Panc1 (cell line): ENCODE results near the gene PPP2R5A. TPM values are rescaled to one million over a fixed set of nuclear protein-coding genes. Genes with fewer than 3 reads are reported as not detected.

Source experiments
- ATAC-seq: fragments of 200-7000 bp; cut with Tn5 transposase; 2 replicates; pipeline ENCODE4 v1.9.1; 2020; ENCODE audit warnings: mild to moderate bottlenecking, moderate library complexity
- BruUV-seq: library from RNA; stranded (reverse); fragments of 400-500 nt; replicated peaks from 2 replicates; lab custom pipeline; 2021; lab: Mats Ljungman, UMichigan
- CTCF ChIA-PET: fragments of 300-600 bp; sonication (Branson Sonifier 250); formaldehyde crosslinking; loops from one replicate; lab custom pipeline; 2022; ENCODE audit warnings: antibody characterized with exemption; lab: Charles Lee
- POLR2A ChIA-PET: fragments of 300-600 bp; sonication (Branson Sonifier 250); formaldehyde crosslinking; loops from one replicate; lab custom pipeline; 2022; ENCODE audit warnings: antibody characterized with exemption; lab: Charles Lee
- DNase-seq: peaks from one replicate; pipeline ENCODE4 v3.0.0-alpha.2; 2010; ENCODE audit warnings: low read depth, low spot score
- H3K27ac ChIP-seq: 2 replicates; pipeline ENCODE4 v1.5.1; 2011; ENCODE audit warnings: mild to moderate bottlenecking, low read length, inconsistent platforms
- H3K27me3 ChIP-seq: fragments of 200-500 bp; sonication (Bioruptor generic); 2 replicates; pipeline ENCODE4 v1.6.0; 2014; ENCODE audit warnings: low read length, inconsistent platforms; ENCODE audit not compliant: control insufficient read depth, insufficient read depth
- H3K36me3 ChIP-seq: fragments of 200-500 bp; sonication (Bioruptor generic); 2 replicates; pipeline ENCODE4 v1.5.1; 2014; ENCODE audit warnings: inconsistent platforms, mild to moderate bottlenecking, low read length, moderate library complexity; ENCODE audit not compliant: control insufficient read depth, insufficient read depth
- H3K4me1 ChIP-seq: 2 replicates; pipeline ENCODE4 v1.5.1; 2011; ENCODE audit warnings: inconsistent platforms, mild to moderate bottlenecking, low read length, moderate library complexity; ENCODE audit not compliant: control insufficient read depth, insufficient read depth
- H3K4me3 ChIP-seq, 2 experiments: 2 replicates each; pipeline ENCODE4 v1.5.1; 2011 to 2012; ENCODE audit warnings: low read depth in 2 of 2, low read length in 2 of 2, mild to moderate bottlenecking in 2 of 2, inconsistent platforms in 1 of 2, moderate library complexity in 1 of 2
- H3K9me3 ChIP-seq: fragments of 200-500 bp; sonication (Bioruptor generic); 2 replicates; pipeline ENCODE4 v1.5.1; 2014; ENCODE audit warnings: low read depth, mild to moderate bottlenecking, inconsistent platforms, low read length, moderate library complexity; ENCODE audit not compliant: control insufficient read depth, insufficient read depth
- CTCF ChIP-seq: fragments of 450-650 bp; IDR thresholded peaks from 2 replicates; pipeline ENCODE4 v1.5.1; 2017; ENCODE audit warnings: mild to moderate bottlenecking
- POLR2AphosphoS5 ChIP-seq: IDR thresholded peaks from 2 replicates; pipeline ENCODE4 v1.6.1; 2012; ENCODE audit warnings: mild to moderate bottlenecking, low read depth, low read length, moderate library complexity
- REST ChIP-seq, 2 experiments: IDR thresholded peaks; 2 replicates each; pipeline ENCODE4 v1.6.1; 2011 to 2012; ENCODE audit warnings: low read depth in 2 of 2, control low read depth in 1 of 2, low read length in 1 of 2, mild to moderate bottlenecking in 1 of 2, moderate library complexity in 1 of 2; ENCODE audit not compliant: insufficient read depth in 1 of 2
- SIN3A ChIP-seq: IDR thresholded peaks from 2 replicates; pipeline ENCODE4 v1.6.1; 2012; ENCODE audit warnings: low read depth, mild to moderate bottlenecking, low read length, moderate library complexity, borderline replicate concordance; ENCODE audit not compliant: insufficient read depth
- TCF7L2 ChIP-seq: IDR thresholded peaks from 2 replicates; pipeline ENCODE4 v1.6.1; 2011; ENCODE audit warnings: mild to moderate bottlenecking, low read depth, low read length, inconsistent platforms
- in situ Hi-C: cut with HindIII; loops from 2 replicates; pipeline ENCODE4 v1.10.0; 2016; ENCODE audit warnings: low sequenced_read_pairs, low pct_unique_long_range_greater_than_20kb
- intact Hi-C: fragments of 100-400 bp; cut with micrococcal nuclease; formaldehyde crosslinking; loops from one replicate; pipeline ENCODE4 v1.10.0; 2022; ENCODE audit not compliant: unreplicated experiment
- total RNA-seq: library from RNA; stranded (reverse); gene quantifications from one replicate; pipeline ENCODE4 v1.2.1, GENCODE V29; 2021; ENCODE audit not compliant: unreplicated experiment

PPP2R5A gene
- total RNA-seq, 1 experiment from 2014 or later = 44.3 TPM

GRCh38 chr1:212402666-212403321 lies 117.6 kb downstream of the PPP2R5A start:
- no peaks in the 10 kb centered on the region for H3K4me1 ChIP-seq
- ATAC-seq = no peak

GRCh38 chr1:212410231-212410820 lies 125.1 kb downstream of the PPP2R5A start:
- DNase-seq = no peak
- intact Hi-C loops = no loop called here
- Histone ChIP-seq H3K4me3 (no peak overlapping the region), H3K27me3 (no peaks in the 10 kb centered on the region), H3K9me3 (no peaks in the 10 kb centered on the region), H3K4me1 (peaks cover 11% of the 10 kb centered on the region), H3K36me3 (no peaks in the 10 kb centered on the region; the same call in 1 of the 2 replicates), H3K27ac (no peak overlapping the region)
- in situ Hi-C loops = no loop called here
- ATAC-seq = no peak
- CTCF ChIA-PET = interaction anchor here (0.6 kb wide), 1 partner anchor 198 kb away, joined by 5 read pairs; no protein-coding TSS in a partner anchor
- BruUV-seq = no TSS peak
- POLR2A ChIA-PET = interaction anchor here (0.5 kb wide), 1 partner anchor 42 kb away, joined by 3 read pairs; no protein-coding TSS in a partner anchor
- TF ChIP-seq REST (IDR thresholded peaks at IDR 0.05; ENCODE audit: insufficient read depth in 1 of 2, low read depth in 2 of 2, low read length in 1 of 2) (no peak), CTCF (no peak), SIN3A (no peak), TCF7L2 (no peak)

More at GRCh38 chr1:212402666-212403321, 117.6 kb downstream of the PPP2R5A start:
- in situ Hi-C loops = no loop called here
- CTCF ChIA-PET = no interaction called here
- Histone ChIP-seq H3K27ac (no peak overlapping the region), H3K36me3 (no peaks in the 10 kb centered on the region), H3K27me3 (no peaks in the 10 kb centered on the region), H3K4me3 (no peak overlapping the region), H3K9me3 (peaks cover 3% of the 10 kb centered on the region; the same call in 1 of the 2 replicates)
- intact Hi-C loops = no loop called here
- no TSS peak for BruUV-seq
- POLR2A ChIA-PET = no interaction called here
- no peak for TF ChIP-seq TCF7L2
- no peak for TF ChIP-seq POLR2AphosphoS5
- no peak for TF ChIP-seq SIN3A
- no peak for TF ChIP-seq REST (IDR thresholded peaks at IDR 0.05; ENCODE audit: insufficient read depth in 1 of 2, low read depth in 2 of 2, low read length in 1 of 2)
- no peak for TF ChIP-seq CTCF
- no peak for DNase-seq
